Neural cell (in vitro differentiated cells): Measurements from ENCODE around the gene LMOD2. TPM values are rescaled to one million over a fixed set of nuclear protein-coding genes. Genes with fewer than 3 reads are reported as not detected.

Experiments used
- H2AFZ ChIP-seq: fragments of 200-600, 300-800 bp; sonication (generic), shearing (Covaris generic); 2 replicates; pipeline ENCODE4 v1.6.0; 2014; ENCODE audit warnings: low read depth, mild to moderate bottlenecking, antibody characterized with exemption, low read length, moderate library complexity
- H3F3A ChIP-seq: fragments of 200-600 bp; shearing (Covaris generic); 2 replicates; pipeline ENCODE4 v1.6.1; 2016; ENCODE audit warnings: mild to moderate bottlenecking, moderate library complexity, mixed read lengths, antibody characterized with exemption, low read length; ENCODE audit not compliant: insufficient read depth, poor library complexity, severe bottlenecking
- H3K27ac ChIP-seq: fragments of 200-600, 300-800 bp; sonication (generic), shearing (Covaris generic); 2 replicates; pipeline ENCODE4 v1.5.1; 2014; ENCODE audit warnings: mild to moderate bottlenecking, low read length, moderate library complexity
- H3K27me3 ChIP-seq: fragments of 300-800, 200-600 bp; sonication (generic), shearing (Covaris generic); 2 replicates; pipeline ENCODE4 v1.6.0; 2014; ENCODE audit warnings: mild to moderate bottlenecking, low read depth, low read length, moderate library complexity; ENCODE audit not compliant: insufficient read depth
- H3K36me3 ChIP-seq: fragments of 300-800, 200-600 bp; sonication (generic), shearing (Covaris generic); 2 replicates; pipeline ENCODE4 v1.5.1; 2014; ENCODE audit warnings: mild to moderate bottlenecking, antibody characterized with exemption, low read length, moderate library complexity; ENCODE audit not compliant: insufficient read depth
- H3K4me2 ChIP-seq: fragments of 300-800, 200-600 bp; sonication (generic), shearing (Covaris generic); 2 replicates; pipeline ENCODE4 v1.6.0; 2014; ENCODE audit warnings: mild to moderate bottlenecking, low read length
- H3K4me3 ChIP-seq: fragments of 300-800, 200-600 bp; sonication (generic), shearing (Covaris generic); 2 replicates; pipeline ENCODE4 v1.5.1; 2014; ENCODE audit warnings: mild to moderate bottlenecking, low read length, moderate library complexity
- H3K79me2 ChIP-seq: fragments of 200-600 bp; shearing (Covaris generic); replicated peaks from 2 replicates; pipeline ENCODE4 v1.6.0; 2014; ENCODE audit warnings: mild to moderate bottlenecking, low read length, moderate library complexity; ENCODE audit not compliant: insufficient read depth
- H3K9ac ChIP-seq: fragments of 300-800, 200-600 bp; sonication (generic), shearing (Covaris generic); 2 replicates; pipeline ENCODE4 v1.6.1; 2016; ENCODE audit warnings: mild to moderate bottlenecking, low read length, mixed read lengths
- H3K9me2 ChIP-seq: fragments of 200-600 bp; shearing (Covaris generic); 2 replicates; pipeline ENCODE4 v1.6.1; 2016; ENCODE audit warnings: mild to moderate bottlenecking, low read length, mixed read lengths; ENCODE audit not compliant: insufficient read depth
- H3K9me3 ChIP-seq: fragments of 200-600, 300-800 bp; sonication (generic), shearing (Covaris generic); 2 replicates; pipeline ENCODE4 v1.6.1; 2016; ENCODE audit warnings: mild to moderate bottlenecking, mixed run types, low read length, moderate library complexity, mixed read lengths
- H4K20me1 ChIP-seq: fragments of 200-600 bp; shearing (Covaris generic); 2 replicates; pipeline ENCODE4 v1.6.1; 2016; ENCODE audit warnings: mild to moderate bottlenecking, mixed run types; ENCODE audit not compliant: insufficient read depth
- CTCF ChIP-seq: fragments of 450-650 bp; IDR thresholded peaks from 2 replicates; pipeline ENCODE4 v1.5.1; 2014; ENCODE audit warnings: antibody characterized with exemption, mild to moderate bottlenecking, moderate library complexity; ENCODE audit not compliant: poor library complexity, severe bottlenecking
- EP300 ChIP-seq: fragments of 450-650 bp; conservative IDR thresholded peaks from 2 replicates; pipeline ENCODE4 v1.6.1; 2014; ENCODE audit warnings: antibody characterized with exemption, mild to moderate bottlenecking, moderate library complexity; ENCODE audit not compliant: poor library complexity, severe bottlenecking
- EZH2 ChIP-seq: fragments of 200-600, 300-800 bp; shearing (Covaris generic), sonication (generic); IDR thresholded peaks from 2 replicates; pipeline ENCODE4 v1.6.1; 2014; ENCODE audit warnings: antibody characterized with exemption, low read length, borderline replicate concordance, mild to moderate bottlenecking; ENCODE audit not compliant: insufficient read depth, poor library complexity, severe bottlenecking
- MXI1 ChIP-seq: fragments of 450-650 bp; conservative IDR thresholded peaks from 2 replicates; pipeline ENCODE4 v1.6.1; 2014; ENCODE audit warnings: antibody characterized with exemption, mild to moderate bottlenecking; ENCODE audit not compliant: poor library complexity, severe bottlenecking
- POLR2AphosphoS5 ChIP-seq: IDR thresholded peaks from 2 replicates; pipeline ENCODE4 v1.6.1; 2012
- RAD21 ChIP-seq: fragments of 450-650 bp; conservative IDR thresholded peaks from 2 replicates; pipeline ENCODE4 v1.6.1; 2014; ENCODE audit warnings: antibody characterized with exemption, mild to moderate bottlenecking, moderate library complexity
- REST ChIP-seq: IDR thresholded peaks from 2 replicates; pipeline ENCODE4 v1.6.1; 2012; ENCODE audit warnings: borderline replicate concordance
- SMC3 ChIP-seq: fragments of 450-650 bp; conservative IDR thresholded peaks from 2 replicates; pipeline ENCODE4 v1.6.1; 2014; ENCODE audit warnings: antibody characterized with exemption, mild to moderate bottlenecking, moderate library complexity; ENCODE audit not compliant: poor library complexity
- TAF1 ChIP-seq: IDR thresholded peaks from 2 replicates; pipeline ENCODE4 v1.6.1; 2012; ENCODE audit warnings: low read depth
- polyA plus RNA-seq: library from polyadenylated mRNA; depleted of rRNA; stranded (reverse); fragments of >200 nt; gene quantifications from 2 replicates; pipeline ENCODE4 v1.2.3, GENCODE V29; 2014

Gene LMOD2
- polyA plus RNA-seq, 1 donor from 2014 or later: not detected

- Histone ChIP-seq H3K4me3 (no peak overlapping the region), H3K9me2 (no peaks in the 10 kb centered on the region), H3K79me2 (no peaks in the 10 kb centered on the region), H2AFZ (no peak overlapping the region), H3K36me3 (no peaks in the 10 kb centered on the region), H3K9me3 (no peaks in the 10 kb centered on the region), H3K9ac (no peak overlapping the region), H3K27me3 (no peaks in the 10 kb centered on the region), H3K4me2 (no peak overlapping the region), H3K27ac (no peak overlapping the region), H3F3A (no peaks in the 10 kb centered on the region), H4K20me1 (no peaks in the 10 kb centered on the region)
- TF ChIP-seq CTCF (no peak), POLR2AphosphoS5 (no peak), MXI1 (no peak), RAD21 (no peak), REST (no peak), EP300 (no peak), EZH2 (no peak), TAF1 (no peak), SMC3 (no peak)
These were observed 10.2 kb upstream of the LMOD2 start for GRCh38 chr7:123645516-123645915.

- H3K4me2 ChIP-seq: no peak overlapping the region
- no peak overlapping the region for H3K27ac ChIP-seq
- no peaks in the 10 kb centered on the region for H3K27me3 ChIP-seq
- H4K20me1 ChIP-seq: no peaks in the 10 kb centered on the region
- no peak overlapping the region for H3K9ac ChIP-seq
- no peaks in the 10 kb centered on the region for H3F3A ChIP-seq
- no peaks in the 10 kb centered on the region for H3K9me3 ChIP-seq
- no peaks in the 10 kb centered on the region for H3K9me2 ChIP-seq
- H3K4me3 ChIP-seq: no peak overlapping the region
- H2AFZ ChIP-seq: no peak overlapping the region
- H3K36me3 ChIP-seq: no peaks in the 10 kb centered on the region
- TF ChIP-seq EP300: no peak
- TF ChIP-seq POLR2AphosphoS5: no peak
- no peak for TF ChIP-seq RAD21
- no peaks in the 10 kb centered on the region for H3K79me2 ChIP-seq
These were observed 8.4 kb upstream of the LMOD2 start for GRCh38 chr7:123647106-123647730.

- Histone ChIP-seq H3K4me2 (no peak overlapping the region), H3F3A (no peaks in the 10 kb centered on the region), H3K9ac (no peak overlapping the region), H3K27ac (no peak overlapping the region), H3K36me3 (no peaks in the 10 kb centered on the region), H3K9me3 (no peaks in the 10 kb centered on the region), H2AFZ (no peak overlapping the region), H3K9me2 (no peaks in the 10 kb centered on the region), H3K79me2 (no peaks in the 10 kb centered on the region), H3K27me3 (no peaks in the 10 kb centered on the region), H4K20me1 (no peaks in the 10 kb centered on the region), H3K4me3 (no peak overlapping the region)
- TF ChIP-seq EZH2 (no peak), TAF1 (no peak), REST (no peak)
These were observed 5.7 kb upstream of the LMOD2 start for GRCh38 chr7:123649964-123650363.
